Activated effector memory CD4-positive, alpha-beta T cell treated with anti-CD3 and anti-CD28 coated beads, Interleukin-2, amount 50 U/mL, for 16 hours (primary cell): Measurements from ENCODE around the gene GAD1.

Source experiments
- DNase-seq: peaks from one replicate; pipeline ENCODE4 v3.0.0-alpha.2; 2020

The GAD1 gene

GRCh38 chr2:170818036-170818751, 1.5 kb downstream of the GAD1 start:
- DNase-seq: peak; percentile 65

GRCh38 chr2:170818752-170819470, 2.2 kb downstream of the GAD1 start:
- no peak for DNase-seq

DNA sequence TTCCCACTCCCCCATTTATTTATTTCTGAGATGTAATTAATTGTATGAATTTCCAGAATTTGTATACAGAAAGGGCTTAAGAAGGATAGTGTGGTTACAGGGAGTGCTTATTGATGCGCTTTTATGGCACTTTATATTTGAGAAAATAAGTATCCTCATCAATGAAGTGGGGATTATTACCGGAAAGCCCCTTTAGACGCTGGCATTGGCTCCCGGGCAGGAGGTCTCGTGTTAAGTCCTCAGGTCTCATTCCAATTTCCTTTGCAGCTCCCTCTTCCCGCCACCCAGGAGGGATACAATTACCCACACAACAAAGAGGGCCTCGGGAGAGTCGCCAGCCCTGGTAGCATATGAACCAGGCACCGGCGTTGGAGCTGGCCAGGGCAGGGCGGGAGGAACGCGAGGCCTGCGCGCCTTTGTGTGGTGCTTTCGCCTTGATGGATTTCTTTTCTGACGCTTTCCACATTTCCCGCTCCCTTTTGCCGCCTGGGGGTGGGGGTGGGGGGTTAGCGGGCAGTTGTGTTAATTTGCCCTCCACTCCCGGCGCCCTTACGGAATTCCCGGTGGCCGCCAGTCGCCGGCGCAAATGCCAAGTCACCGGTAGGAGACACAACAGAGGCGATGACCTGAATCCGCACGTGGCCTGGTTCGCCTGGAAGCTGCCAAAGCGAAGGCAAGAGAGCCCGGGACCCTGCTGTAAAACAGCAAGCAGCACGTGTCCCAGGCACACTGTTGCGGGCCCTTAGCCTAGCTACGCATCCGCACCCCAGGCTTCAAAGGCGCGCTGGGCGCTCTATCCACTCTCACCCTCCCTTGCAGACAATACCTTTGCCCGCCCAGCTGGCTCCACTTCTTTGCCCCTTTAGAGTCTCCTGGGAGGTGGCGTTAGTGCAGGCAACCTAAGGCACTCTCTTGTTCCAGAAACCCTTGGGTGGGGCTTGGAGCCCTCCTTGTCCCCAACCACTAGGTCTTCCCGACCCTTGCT, 3.3 kb downstream of the GAD1 start:
- no peak for DNase-seq

GRCh38 chr2:170820757-170821530, 4.3 kb downstream of the GAD1 start:
- peak; percentile 68 for DNase-seq

DNA sequence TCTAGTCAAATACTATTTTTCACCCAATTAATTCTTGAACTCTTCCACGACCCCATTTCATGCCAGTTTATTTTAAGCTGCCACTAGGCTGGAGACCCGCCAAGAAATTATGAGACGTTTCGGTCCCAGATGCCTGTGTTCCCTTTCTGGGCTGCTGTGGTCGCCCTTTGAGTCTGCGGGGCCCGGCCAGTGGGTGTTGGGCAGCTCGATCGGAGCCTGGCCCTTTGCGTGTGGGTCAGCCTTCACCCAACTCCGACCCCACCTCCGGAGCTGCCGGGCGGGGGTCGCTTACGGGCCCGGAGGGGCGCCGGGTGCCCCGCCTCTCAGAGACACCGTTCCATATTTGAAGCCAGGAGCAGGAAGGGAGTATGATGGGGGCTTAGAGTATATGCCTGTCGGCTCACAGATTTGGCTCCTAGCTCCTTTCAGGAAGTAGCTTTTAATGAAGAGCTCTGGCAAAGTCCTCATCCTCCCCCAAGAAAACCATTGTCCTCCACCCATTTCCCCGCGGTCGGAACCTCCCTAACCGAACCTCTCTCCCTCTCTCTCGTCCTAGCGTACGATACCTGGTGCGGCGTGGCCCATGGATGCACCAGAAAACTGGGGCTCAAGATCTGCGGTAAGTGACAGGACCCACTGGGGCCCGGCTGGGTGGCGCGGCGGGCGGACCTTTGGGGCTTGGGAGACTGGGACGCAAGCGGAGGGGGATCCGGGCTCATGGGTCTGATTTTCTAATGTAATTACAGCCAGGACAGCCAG, 5.0 kb downstream of the GAD1 start:
- DNase-seq: no peak

GRCh38 chr2:170822290-170823087, 5.8 kb downstream of the GAD1 start:
- peak; percentile 74 for DNase-seq

GRCh38 chr2:170823088-170823897, 6.6 kb downstream of the GAD1 start:
- DNase-seq: no peak

DNA sequence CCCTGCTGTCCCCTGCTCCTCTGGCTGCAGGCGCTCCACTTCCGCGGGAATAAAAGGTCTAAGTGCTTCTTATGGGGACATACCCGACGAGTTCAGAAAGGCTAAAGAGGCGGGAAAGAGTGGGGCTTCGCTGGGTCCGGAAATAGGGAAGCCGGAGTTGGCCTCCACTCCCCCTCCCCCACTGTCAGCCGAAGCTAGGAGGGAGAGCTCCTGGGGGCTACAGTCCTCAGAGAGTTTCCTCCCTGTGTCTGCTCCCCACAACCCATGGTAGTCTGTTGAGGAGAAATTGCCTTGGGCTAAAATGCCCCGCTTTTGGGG, 7.2 kb downstream of the GAD1 start:
- no peak for DNase-seq

DNA sequence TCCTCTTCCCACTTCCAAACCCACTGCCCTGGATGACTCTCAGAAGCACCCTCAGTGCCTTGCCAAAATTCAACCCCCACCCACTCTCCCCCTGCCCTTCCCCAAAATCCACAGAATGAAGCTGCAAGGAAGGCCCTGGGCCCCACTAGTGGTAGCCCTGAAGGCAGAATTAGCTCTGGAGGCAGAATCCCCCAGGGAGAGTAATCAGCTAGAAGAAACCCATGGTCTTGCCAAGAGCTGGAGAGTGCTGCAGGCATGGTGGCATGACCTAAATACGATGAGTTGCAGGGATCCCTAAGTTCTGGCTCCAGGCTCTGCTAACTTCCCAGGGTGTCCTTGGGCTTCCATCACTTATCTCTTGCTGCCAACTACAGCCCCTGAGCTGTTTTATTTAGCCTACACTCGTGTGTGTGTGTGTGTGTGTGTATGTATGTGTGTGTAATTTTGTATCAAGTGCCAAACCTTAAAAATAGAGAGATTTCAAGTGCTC, 7.9 kb downstream of the GAD1 start:
- no peak for DNase-seq

DNA sequence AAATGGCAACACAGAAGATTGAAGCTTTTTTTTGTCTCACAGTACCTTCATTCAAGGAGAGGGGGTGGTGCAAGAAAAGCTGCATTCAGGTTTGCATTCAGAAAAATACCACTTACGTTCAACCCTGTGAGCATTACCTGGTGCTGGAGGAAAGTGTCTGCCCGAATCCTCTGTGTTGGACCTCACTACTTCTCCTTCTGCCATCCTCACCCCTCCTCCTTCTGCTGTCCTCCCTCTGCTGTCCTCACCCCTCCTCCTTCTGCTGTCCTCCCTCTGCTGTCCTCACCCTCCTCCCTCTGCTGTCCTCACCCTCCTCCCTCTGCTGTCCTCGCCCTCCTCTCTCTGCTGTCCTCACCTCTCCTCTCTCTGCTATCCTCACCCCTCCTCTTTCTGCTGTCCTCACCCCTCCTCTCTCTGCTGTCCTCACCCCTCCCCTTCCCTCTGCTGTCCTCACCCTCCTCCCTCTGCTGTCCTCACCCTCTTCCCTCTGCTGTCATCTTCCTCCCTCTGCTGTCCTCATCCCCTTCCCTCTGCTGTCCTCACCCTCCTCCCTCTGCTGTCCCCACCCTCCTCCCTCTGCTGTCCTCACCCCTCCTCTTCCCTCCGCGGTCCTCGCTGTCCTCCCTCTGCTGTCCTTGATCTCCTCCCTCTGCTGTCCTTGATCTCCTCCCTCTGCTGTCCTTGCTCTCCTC, 11.3 kb downstream of the GAD1 start:
- no peak for DNase-seq

DNA sequence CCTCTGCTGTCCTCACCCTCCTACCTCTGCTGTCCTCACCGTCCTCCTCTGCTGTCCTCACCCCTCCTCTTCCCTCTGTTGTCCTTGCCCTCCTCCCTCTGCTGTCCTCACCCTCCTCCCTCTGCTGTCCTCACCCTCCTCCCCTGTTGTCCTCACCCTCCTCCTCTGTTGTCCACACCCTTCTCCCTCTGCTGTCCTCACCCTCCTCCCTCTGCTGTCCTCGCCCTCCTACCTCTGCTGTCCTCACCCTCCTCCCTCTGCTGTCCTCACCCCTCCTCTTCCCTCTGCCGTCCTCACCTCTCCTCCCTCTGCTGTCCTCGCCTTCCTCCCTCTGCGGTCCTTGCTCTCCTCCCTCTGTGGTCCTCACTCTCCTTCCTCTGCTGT, 11.8 kb downstream of the GAD1 start:
- DNase-seq: no peak

- no peak for DNase-seq
Observed at GRCh38 chr2:170829036-170829435, 12.3 kb downstream of the GAD1 start.

DNA sequence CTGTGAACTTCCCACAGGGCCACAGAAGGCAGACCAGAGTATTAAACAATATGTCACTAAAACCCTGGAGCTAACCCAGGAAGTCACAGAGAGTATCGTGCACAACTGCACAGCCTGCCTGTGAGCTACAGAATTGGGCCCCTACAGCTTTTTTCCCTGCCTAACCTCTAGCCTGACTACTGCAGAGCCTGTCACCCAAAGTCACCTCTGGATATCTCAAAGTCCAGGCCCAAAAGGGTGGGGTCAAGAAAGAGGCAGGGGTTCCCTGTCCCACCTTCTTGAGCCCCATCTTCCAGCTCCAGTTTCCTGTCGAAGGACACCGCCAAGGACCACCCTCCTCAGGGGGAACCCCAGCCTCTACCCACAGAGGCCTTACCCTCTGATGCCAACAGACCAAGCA, 13.5 kb downstream of the GAD1 start:
- DNase-seq: no peak

- DNase-seq: no peak
Observed at GRCh38 chr2:170831115-170831514, 14.4 kb downstream of the GAD1 start.

- DNase-seq: no peak
Observed at GRCh38 chr2:170836027-170836426, 19.3 kb downstream of the GAD1 start.

GRCh38 chr2:170840717-170841210, 24.1 kb downstream of the GAD1 start:
- DNase-seq: no peak

DNA sequence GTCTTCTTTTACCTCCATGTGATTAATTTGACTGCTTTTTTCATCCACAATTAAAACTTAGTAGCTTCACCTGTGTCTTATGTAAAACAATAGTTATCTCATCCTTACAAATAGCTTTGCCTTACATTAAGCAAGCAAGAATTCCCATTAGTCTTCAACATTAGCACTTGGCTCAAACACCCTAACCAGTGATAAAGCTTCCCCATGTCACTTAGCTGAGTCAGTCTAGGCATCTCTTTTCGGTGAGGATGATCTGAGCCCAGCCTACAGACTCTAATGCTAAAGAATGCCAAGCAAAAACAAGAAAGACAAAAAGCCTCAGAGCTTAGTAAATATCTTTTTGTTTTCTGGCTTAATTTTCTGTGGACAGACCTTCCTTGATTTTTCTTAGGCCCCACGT, 26.1 kb downstream of the GAD1 start:
- no peak for DNase-seq

DNA sequence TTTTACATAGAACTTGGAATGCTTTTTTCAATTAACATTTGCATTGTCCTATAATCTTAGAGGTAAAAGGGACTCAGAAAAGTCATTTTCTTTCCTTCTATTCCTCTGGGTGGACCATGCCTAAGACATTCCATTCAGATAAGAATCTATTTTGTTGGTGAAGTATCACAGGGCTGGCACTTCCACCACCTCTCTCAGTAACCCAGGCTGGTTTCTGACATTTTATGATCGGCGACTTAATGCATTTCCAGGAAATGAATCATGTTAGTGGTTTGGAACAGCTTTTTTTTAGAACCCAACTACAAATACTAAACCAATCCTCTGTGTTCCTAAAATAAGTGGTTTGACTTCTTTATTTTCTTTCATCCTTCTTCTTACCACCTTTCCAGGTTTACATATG, 27.0 kb downstream of the GAD1 start:
- DNase-seq: no peak

GRCh38 chr2:170845343-170845742, 28.7 kb downstream of the GAD1 start:
- DNase-seq: no peak
